22Rv1 (cell line): Measurements from ENCODE around the gene BPIFB2.

Source experiments
- ZFX ChIP-seq: fragments of 450-650 bp; IDR thresholded peaks from 2 replicates; pipeline ENCODE4 v1.6.1; 2017; ENCODE audit warnings: antibody characterized with exemption, borderline replicate concordance
- TF ChIP-seq, protein P1 (sequence below): fragments of 450-650 bp; IDR thresholded peaks from 2 replicates; pipeline ENCODE4 v1.5.1; 2017; ENCODE audit warnings: mild to moderate bottlenecking

DNA sequence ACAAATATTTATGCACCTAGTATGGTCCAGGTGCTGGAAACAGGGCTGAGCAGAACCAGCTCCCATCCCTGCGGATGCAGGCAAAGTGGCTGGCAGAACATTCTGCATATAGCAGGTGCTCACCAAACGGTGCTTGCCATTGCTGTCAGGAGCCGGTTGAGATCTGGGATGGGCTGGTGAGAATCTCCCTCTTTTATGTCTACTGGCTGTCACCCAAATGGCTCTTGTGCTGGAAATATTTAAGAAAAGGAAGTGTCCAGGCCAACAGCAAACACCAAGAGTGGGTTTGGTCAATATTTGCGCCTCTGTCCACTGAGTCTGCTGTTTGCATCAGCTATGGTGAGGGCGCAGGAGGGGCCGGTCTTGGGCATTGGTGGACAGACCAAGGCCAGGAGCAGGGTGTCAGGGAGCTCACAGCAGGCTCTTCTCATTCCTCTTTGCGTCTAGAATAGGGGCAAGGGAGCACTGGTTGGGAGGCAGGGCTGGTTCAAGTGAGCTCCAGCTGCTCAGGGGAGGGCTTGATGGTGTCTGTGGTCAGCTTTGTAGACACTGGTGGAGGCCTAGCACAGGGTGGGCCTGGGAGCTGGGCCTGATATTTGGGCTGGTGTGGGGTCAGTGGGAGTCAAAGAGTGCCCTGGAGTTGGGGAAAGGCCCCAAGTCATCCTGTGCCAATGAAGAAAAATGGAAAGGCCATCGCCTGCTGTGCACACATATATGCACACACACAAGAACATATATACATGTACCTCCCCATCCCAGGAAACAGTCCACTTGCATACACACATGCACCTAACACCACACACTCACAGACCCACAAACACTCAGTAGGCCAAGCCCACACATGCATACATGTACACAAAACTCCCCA lies 1.4 kb upstream of the BPIFB2 start:
- TF ChIP-seq, protein P1, sequence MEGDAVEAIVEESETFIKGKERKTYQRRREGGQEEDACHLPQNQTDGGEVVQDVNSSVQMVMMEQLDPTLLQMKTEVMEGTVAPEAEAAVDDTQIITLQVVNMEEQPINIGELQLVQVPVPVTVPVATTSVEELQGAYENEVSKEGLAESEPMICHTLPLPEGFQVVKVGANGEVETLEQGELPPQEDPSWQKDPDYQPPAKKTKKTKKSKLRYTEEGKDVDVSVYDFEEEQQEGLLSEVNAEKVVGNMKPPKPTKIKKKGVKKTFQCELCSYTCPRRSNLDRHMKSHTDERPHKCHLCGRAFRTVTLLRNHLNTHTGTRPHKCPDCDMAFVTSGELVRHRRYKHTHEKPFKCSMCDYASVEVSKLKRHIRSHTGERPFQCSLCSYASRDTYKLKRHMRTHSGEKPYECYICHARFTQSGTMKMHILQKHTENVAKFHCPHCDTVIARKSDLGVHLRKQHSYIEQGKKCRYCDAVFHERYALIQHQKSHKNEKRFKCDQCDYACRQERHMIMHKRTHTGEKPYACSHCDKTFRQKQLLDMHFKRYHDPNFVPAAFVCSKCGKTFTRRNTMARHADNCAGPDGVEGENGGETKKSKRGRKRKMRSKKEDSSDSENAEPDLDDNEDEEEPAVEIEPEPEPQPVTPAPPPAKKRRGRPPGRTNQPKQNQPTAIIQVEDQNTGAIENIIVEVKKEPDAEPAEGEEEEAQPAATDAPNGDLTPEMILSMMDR, result no peak
- TF ChIP-seq ZFX, result no peak
